Measurements from ENCODE around the gene KMT5C. TPM values are rescaled to one million over a fixed set of nuclear protein-coding genes. Genes with fewer than 3 reads are reported as not detected.
"Not testable (repeated sequence)": the region's sequence is repeated elsewhere in the genome, so short reads cannot be mapped to it uniquely, and the experiment has no call there.

Gene KMT5C
- total and polyA plus RNA-seq, 12 donors, result 4.0 to 12.4 (median 6.9) TPM

DNA sequence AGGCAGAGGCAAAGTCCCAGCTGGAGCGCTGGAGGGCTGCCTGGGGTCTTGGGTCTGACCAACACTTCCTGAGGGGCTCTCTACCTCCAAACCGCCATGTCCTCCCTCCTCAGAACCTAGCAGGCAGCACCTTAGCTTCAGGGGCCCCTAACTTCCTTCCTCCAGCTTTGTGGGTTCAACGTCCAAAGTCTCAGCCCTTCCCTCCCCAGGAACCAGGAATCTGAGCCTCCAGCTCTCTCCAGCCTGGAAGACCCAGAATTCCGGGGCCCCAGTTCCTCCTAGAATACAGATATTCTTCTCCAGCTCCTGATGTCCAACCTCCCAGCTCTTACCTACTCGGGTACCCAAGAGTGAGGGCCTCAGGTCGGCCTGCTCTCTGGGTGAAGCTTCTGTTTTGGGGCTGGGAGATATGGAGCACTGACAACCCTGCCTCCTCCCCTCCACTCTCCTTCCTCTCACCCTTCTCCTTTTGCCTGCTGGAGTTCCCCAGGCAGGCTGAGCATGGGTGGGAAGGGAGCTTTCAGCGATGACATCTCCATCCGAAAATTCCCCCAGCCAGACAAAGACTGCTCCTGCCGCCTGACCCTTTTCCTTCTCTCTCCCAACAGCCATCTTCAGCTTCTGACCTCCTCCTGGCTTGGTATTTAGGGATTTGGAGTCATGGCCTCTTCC is 18.1 kb upstream of the KMT5C start:
- Histone ChIP-seq H3K27ac (no peak overlapping the region), H3K4me3 (peak overlapping the region in 1 of 10 donors; percentile 37), H3K27me3 (peaks cover 0 to 18% (median 0%) of the 10 kb centered on the region in 7 donors), H3K9me3 (no peaks in the 10 kb centered on the region), H3K36me3 (peaks cover 0 to 15% (median 0%) of the 10 kb centered on the region in 9 donors), H3K4me1 (peaks cover 0 to 9% (median 0%) of the 10 kb centered on the region in 9 donors)
- 70 to 78% methylated on average over 9 of the region's 9 CpGs for WGBS, 2 donors
- TF ChIP-seq, protein P1, sequence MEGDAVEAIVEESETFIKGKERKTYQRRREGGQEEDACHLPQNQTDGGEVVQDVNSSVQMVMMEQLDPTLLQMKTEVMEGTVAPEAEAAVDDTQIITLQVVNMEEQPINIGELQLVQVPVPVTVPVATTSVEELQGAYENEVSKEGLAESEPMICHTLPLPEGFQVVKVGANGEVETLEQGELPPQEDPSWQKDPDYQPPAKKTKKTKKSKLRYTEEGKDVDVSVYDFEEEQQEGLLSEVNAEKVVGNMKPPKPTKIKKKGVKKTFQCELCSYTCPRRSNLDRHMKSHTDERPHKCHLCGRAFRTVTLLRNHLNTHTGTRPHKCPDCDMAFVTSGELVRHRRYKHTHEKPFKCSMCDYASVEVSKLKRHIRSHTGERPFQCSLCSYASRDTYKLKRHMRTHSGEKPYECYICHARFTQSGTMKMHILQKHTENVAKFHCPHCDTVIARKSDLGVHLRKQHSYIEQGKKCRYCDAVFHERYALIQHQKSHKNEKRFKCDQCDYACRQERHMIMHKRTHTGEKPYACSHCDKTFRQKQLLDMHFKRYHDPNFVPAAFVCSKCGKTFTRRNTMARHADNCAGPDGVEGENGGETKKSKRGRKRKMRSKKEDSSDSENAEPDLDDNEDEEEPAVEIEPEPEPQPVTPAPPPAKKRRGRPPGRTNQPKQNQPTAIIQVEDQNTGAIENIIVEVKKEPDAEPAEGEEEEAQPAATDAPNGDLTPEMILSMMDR (IDR thresholded peaks at IDR 0.05), result no peak
- intact Hi-C loops (cut with DNase I), result loop anchor here in 1 of 10 donors (5.0 kb wide), 1 partner anchor 41 kb away; the partner anchor contains the start of gene GARIN5B
- no peak for DNase-seq
- ATAC-seq, result no peak

DNA sequence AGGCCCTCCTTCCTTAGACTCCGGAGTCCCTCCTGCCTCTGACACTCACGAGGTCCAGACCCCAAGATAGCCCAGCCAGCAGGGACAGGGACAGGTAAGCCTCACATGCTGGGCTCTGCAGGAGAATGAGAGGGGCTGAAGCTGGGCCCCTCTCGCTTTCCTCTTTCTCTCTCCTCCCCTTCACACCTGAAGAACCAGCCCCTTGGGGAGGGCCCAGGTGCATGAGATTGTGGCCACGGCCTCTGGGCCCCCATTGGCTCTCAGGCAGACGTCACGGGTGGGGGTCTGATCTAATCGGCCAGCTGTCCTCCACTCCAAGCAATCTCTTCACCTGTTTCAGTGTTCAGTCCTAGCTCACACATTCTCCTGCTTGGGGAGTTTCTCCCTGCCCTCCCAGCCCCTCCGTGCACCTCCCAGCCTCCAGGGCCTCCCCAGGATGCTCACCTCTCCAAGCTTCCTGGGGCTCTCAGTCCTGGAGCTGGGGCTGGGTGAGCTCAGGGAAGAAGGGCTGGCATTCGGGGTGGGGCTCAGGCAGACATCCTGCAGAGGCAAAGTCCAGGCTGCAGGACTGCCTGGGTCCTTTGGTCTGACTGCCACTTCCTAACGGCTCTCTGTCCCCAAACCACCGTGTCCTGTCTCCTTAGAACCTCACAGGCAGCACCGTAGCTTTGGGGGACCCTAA is 17.3 kb upstream of the KMT5C start:
- Histone ChIP-seq H3K27ac (peak overlapping the region in 1 of 10 donors; percentile 52), H3K36me3 (peaks cover 0 to 8% (median 0%) of the 10 kb centered on the region in 9 donors), H3K4me1 (peaks cover 0 to 11% (median 0%) of the 10 kb centered on the region in 9 donors), H3K4me3 (peak overlapping the region in 1 of 10 donors; percentile 37), H3K9me3 (no peaks in the 10 kb centered on the region), H3K27me3 (peaks cover 0 to 18% (median 0%) of the 10 kb centered on the region in 7 donors)
- ATAC-seq (no peak), DNase-seq (no peak)
- intact Hi-C loops (cut with DNase I), result loop anchor here in 1 of 10 donors (5.0 kb wide), 1 partner anchor 40 kb away; the partner anchor contains the start of gene GARIN5B
- WGBS, 2 donors, result 58% methylated on average over 12 of the region's 12 CpGs
- TF ChIP-seq, protein P1 (IDR thresholded peaks at IDR 0.05), result no peak

DNA sequence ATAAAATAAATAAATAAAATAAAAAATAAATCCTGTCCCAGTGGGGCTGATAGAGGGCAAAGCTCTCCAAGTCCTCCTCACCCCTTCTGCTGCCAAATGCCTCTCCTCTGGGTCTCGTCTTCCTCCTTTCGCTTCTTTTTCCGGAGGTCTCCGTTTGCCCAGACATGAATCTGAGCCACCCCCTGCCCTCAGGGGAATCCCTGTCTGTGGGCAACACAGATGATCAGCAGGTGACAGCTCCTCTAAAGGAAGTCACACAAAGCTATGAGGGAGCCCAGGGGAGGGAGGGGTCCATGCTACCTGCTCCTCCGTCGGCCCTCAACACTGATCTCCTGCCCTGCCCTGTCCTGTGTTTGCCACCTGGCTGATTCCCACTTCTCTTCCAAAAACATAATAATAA is 15.0 kb upstream of the KMT5C start:
- no peak for DNase-seq
- Histone ChIP-seq H3K27me3 (peaks cover 0 to 14% (median 4%) of the 10 kb centered on the region in 7 donors), H3K4me1 (peaks cover 0 to 17% (median 0%) of the 10 kb centered on the region in 9 donors), H3K9me3 (no peaks in the 10 kb centered on the region), H3K4me3 (peak overlapping the region in 1 of 10 donors; percentile 45), H3K36me3 (peaks cover 0 to 5% (median 0%) of the 10 kb centered on the region in 9 donors), H3K27ac (peak overlapping the region in 2 of 10 donors; percentile 48 to 89)
- TF ChIP-seq, protein P1 (IDR thresholded peaks at IDR 0.05), result no peak
- intact Hi-C loops (cut with DNase I), result loop anchor here in 1 of 10 donors (5.0 kb wide), 1 partner anchor 38 kb away; the partner anchor contains the start of gene GARIN5B
- 80 to 85% methylated on average over 6 of the region's 6 CpGs for WGBS, 2 donors
- ATAC-seq, result no peak

DNA sequence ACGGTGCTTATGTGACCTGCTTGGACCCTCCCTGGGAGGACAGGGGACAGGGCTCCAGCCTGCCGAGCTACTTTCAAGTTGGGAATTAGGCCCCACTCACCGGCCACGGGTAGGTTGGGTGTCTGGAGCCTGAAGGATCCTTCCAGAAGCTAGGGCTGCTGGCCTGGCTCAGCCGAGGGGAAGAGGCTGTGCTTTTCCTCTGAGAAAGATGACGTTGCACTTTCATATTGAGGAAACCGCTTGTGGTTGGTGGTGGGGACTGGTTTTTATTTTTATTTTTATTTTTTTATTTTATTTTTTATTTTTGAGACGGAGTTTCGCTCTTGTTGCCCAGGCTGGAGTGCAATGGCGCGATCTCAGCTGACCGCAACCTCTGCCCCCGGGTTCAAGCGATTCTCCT is 14.5 kb upstream of the KMT5C start, which contains the start of gene TMEM150B:
TMEM150B (minus strand) TSS at position 170 of the 400 bp plus-strand sequence. CDS start 4,305 bp downstream, outside the sequence.
- TF ChIP-seq, protein P1 (IDR thresholded peaks at IDR 0.05), result no peak
- Histone ChIP-seq H3K36me3 (no peaks in the 10 kb centered on the region), H3K27me3 (peaks cover 0 to 12% (median 1%) of the 10 kb centered on the region in 7 donors), H3K27ac (peak within 1 kb of the TSS in 2 of 10 donors; percentile 48 to 89), H3K4me3 (peak within 1 kb of the TSS in 1 of 10 donors; percentile 45), H3K9me3 (no peaks in the 10 kb centered on the region), H3K4me1 (peaks cover 0 to 22% (median 0%) of the 10 kb centered on the region in 9 donors)
- peak in 3 of 8 donors; percentile 17 to 51 (median 50) for ATAC-seq
- whole genome bisulfite sequencing, 2 donors, result 77 to 80% methylated on average over 14 of the region's 14 CpGs
- no peak for DNase-seq
- intact Hi-C loops (cut with DNase I), result no loop called here

DNA sequence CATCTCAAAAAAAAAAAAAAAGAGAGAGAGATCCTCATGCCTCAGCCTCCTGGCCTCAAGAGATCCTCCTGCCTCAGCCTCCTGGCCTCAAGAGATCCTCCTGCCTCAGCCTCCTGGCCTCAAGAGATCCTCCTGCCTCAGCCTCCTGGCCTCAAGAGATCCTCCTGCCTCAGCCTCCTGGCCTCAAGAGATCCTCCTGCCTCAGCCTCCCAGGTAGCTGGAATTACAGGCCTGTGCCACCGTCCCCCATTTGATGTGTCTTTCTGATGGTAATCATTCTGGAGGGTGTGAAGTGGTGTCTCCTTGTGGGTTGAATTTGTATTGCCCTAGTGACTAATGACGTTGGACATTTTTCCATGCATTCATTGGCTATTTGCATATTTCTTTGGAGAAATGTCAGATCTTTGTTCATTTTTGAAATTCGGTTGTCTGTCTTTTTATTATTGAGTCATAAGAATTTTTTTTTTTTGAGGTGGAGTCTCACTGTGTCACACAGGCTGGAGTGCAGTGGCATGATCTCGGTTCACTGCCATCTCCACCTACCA is 10.8 kb upstream of the KMT5C start:
- intact Hi-C loops (cut with DNase I); ATAC-seq: not testable (repeated sequence)

DNA sequence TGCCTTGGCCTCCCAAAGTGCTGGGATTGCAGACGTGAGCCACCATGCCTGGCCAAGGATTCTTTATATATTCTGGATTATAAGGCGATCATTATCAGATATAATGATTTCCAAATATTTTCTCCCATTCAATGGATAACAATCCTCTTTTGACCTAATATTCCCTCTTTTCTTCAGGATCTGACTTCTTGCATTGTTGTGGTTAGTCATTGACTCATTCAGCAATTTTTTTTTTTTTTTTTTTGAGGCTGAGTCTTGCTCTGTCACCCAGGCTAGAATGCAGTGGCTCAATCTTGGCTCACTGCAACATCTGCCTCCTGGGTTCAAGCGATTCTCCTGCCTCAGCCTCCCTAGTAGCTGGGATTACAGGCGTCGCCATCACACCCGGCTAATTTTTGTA is 9.9 kb upstream of the KMT5C start:
- H3K27me3 ChIP-seq, result peaks cover 0 to 15% (median 0%) of the 10 kb centered on the region in 7 donors
- intact Hi-C loops (cut with DNase I); H3K27ac ChIP-seq; H3K36me3 ChIP-seq; DNase-seq; H3K9me3 ChIP-seq; ATAC-seq; H3K4me3 ChIP-seq: not testable (repeated sequence)
- WGBS, 2 donors, result 87 to 89% methylated on average over 6 of the region's 6 CpGs
- H3K4me1 ChIP-seq, result peaks cover 0 to 16% (median 0%) of the 10 kb centered on the region in 9 donors

More for the DNA sequence above, 10.8 kb upstream of the KMT5C start:
- H3K4me3 ChIP-seq, H3K9me3 ChIP-seq, H3K27ac ChIP-seq, DNase-seq, H3K36me3 ChIP-seq: not testable (repeated sequence)
- 73 to 85% methylated on average over 4 of the region's 4 CpGs for WGBS, 2 donors
- Histone ChIP-seq H3K4me1 (peaks cover 0 to 16% (median 0%) of the 10 kb centered on the region in 9 donors), H3K27me3 (peaks cover 0 to 11% (median 0%) of the 10 kb centered on the region in 7 donors)

All from heart right ventricle (tissue), 16 donors.